ENCODE data around the gene CDK11B.

Gene CDK11B

GRCh38 chr1:1617516-1617915 lies 41.3 kb downstream of the CDK11B start:
- in situ Hi-C loops (cut with MboI; ENCODE audit: low sequenced_read_pairs) = no loop called here

- in situ Hi-C loops (cut with MboI; ENCODE audit: low sequenced_read_pairs) = no loop called here
Observed at GRCh38 chr1:1616838-1617237, 42.0 kb downstream of the CDK11B start.

GRCh38 chr1:1616045-1616790 lies 42.6 kb downstream of the CDK11B start:
- in situ Hi-C loops (cut with MboI; ENCODE audit: low sequenced_read_pairs) = no loop called here

- in situ Hi-C loops (cut with MboI; ENCODE audit: low sequenced_read_pairs) = no loop called here
Observed at GRCh38 chr1:1615256-1616044, 43.4 kb downstream of the CDK11B start, which contains the start of gene MIB2. TSS of gene MIB2 (plus strand) at chr1:1615500. CDS start at chr1:1623453, 7,953 bp downstream.

GRCh38 chr1:1614954-1615255 lies 43.9 kb downstream of the CDK11B start:
- in situ Hi-C loops (cut with MboI; ENCODE audit: low sequenced_read_pairs) = no loop called here

- in situ Hi-C loops (cut with MboI; ENCODE audit: low sequenced_read_pairs) = no loop called here
Observed at GRCh38 chr1:1614204-1614953, 44.4 kb downstream of the CDK11B start.

- in situ Hi-C loops (cut with MboI; ENCODE audit: low sequenced_read_pairs) = no loop called here
Observed at GRCh38 chr1:1613509-1614082, 45.2 kb downstream of the CDK11B start.

GRCh38 chr1:1612104-1612400 lies 46.8 kb downstream of the CDK11B start:
- in situ Hi-C loops (cut with MboI; ENCODE audit: low sequenced_read_pairs) = no loop called here

GRCh38 chr1:1610796-1611195 lies 48.0 kb downstream of the CDK11B start:
- in situ Hi-C loops (cut with MboI; ENCODE audit: low sequenced_read_pairs) = no loop called here

GRCh38 chr1:1609822-1610485 lies 48.9 kb downstream of the CDK11B start:
- in situ Hi-C loops (cut with MboI; ENCODE audit: low sequenced_read_pairs) = no loop called here

GRCh38 chr1:1606232-1606631 lies 52.6 kb downstream of the CDK11B start:
- in situ Hi-C loops (cut with MboI; ENCODE audit: low sequenced_read_pairs) = no loop called here

GRCh38 chr1:1605724-1606123 lies 53.1 kb downstream of the CDK11B start:
- in situ Hi-C loops (cut with MboI; ENCODE audit: low sequenced_read_pairs) = no loop called here

- in situ Hi-C loops (cut with MboI; ENCODE audit: low sequenced_read_pairs) = no loop called here
Observed at GRCh38 chr1:1605034-1605591, 53.7 kb downstream of the CDK11B start.

- in situ Hi-C loops (cut with MboI; ENCODE audit: low sequenced_read_pairs) = no loop called here
Observed at GRCh38 chr1:1604374-1605033, 54.3 kb downstream of the CDK11B start.

GRCh38 chr1:1603671-1604373 lies 55.0 kb downstream of the CDK11B start:
- in situ Hi-C loops (cut with MboI; ENCODE audit: low sequenced_read_pairs) = no loop called here

GRCh38 chr1:1602968-1603506 lies 55.8 kb downstream of the CDK11B start:
- in situ Hi-C loops (cut with MboI; ENCODE audit: low sequenced_read_pairs) = no loop called here

GRCh38 chr1:1602304-1602967 lies 56.4 kb downstream of the CDK11B start:
- in situ Hi-C loops (cut with MboI; ENCODE audit: low sequenced_read_pairs) = no loop called here

GRCh38 chr1:1601564-1602303 lies 57.1 kb downstream of the CDK11B start:
- in situ Hi-C loops (cut with MboI; ENCODE audit: low sequenced_read_pairs) = no loop called here

Data from HL-60/S4 treated with phorbol 12-myristate 13-acetate at 8.2 ng/mL for 4 days and 3 days (cell line).